ENCODE measurements around the gene LTBP3.

LTBP3 gene

GRCh38 chr11:65551572-65552387, 6.4 kb downstream of the LTBP3 start:
- DNase-seq (ENCODE audit: low read depth): peak; percentile 62
- TF ChIP-seq, protein P1, sequence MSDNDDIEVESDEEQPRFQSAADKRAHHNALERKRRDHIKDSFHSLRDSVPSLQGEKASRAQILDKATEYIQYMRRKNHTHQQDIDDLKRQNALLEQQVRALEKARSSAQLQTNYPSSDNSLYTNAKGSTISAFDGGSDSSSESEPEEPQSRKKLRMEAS (IDR thresholded peaks at IDR 0.05; ENCODE audit: low read depth, low read length): no peak
- TF ChIP-seq, protein P2, sequence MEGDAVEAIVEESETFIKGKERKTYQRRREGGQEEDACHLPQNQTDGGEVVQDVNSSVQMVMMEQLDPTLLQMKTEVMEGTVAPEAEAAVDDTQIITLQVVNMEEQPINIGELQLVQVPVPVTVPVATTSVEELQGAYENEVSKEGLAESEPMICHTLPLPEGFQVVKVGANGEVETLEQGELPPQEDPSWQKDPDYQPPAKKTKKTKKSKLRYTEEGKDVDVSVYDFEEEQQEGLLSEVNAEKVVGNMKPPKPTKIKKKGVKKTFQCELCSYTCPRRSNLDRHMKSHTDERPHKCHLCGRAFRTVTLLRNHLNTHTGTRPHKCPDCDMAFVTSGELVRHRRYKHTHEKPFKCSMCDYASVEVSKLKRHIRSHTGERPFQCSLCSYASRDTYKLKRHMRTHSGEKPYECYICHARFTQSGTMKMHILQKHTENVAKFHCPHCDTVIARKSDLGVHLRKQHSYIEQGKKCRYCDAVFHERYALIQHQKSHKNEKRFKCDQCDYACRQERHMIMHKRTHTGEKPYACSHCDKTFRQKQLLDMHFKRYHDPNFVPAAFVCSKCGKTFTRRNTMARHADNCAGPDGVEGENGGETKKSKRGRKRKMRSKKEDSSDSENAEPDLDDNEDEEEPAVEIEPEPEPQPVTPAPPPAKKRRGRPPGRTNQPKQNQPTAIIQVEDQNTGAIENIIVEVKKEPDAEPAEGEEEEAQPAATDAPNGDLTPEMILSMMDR (IDR thresholded peaks at IDR 0.05; ENCODE audit: low read depth, low read length): peak; percentile 64
- no peak overlapping the region for H3K4me3 ChIP-seq (ENCODE audit: low read depth, low read length)

DNA sequence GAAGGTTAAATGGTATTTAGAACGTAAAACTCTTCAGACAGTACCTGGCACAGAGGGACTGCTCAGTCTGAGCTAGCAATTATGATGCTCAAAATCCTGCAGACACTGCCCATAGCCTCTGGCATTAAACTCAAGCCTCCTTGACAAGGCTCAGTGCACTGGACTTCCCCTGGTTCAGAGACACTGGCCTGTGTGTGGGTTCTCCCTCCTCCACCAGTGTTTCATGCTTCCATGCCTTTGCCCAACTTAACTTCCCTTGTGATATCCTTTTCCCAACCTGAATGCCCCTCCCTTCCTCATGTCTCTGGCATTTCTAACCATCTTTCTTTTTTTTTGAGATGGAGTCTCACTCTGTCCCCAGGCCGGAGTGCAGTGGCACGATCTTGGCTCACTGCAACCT, 9.1 kb downstream of the LTBP3 start:
- no peak overlapping the region for H3K4me3 ChIP-seq (ENCODE audit: low read depth, low read length)
- TF ChIP-seq, protein P1 (IDR thresholded peaks at IDR 0.05; ENCODE audit: low read depth, low read length): no peak
- TF ChIP-seq MYC (IDR thresholded peaks at IDR 0.05; ENCODE audit: low read depth, low read length) (no peak), POLR2A (IDR thresholded peaks at IDR 0.05; ENCODE audit: extremely low read depth, insufficient read length) (no peak)
- no peak for DNase-seq (ENCODE audit: low read depth)

DNA sequence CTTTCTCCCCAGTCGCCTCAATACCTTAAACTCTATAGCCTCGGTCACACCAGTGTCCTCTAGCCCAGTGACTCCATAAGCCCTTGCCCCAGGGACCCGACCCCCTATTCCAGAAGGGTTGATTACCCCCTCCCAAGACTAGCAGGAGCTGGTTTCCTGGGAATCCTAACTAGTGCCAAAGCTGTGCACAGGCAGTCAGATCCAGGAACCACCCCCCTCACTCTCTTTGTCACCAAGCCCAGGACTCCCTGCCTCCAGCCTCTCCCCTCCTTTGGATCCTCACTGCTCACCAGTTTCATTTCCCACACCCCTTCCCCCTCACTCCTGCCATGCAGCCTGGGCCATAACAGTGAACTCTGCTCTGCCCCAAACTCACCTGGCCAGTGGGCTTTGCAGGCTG, 9.8 kb downstream of the LTBP3 start:
- DNase-seq (ENCODE audit: low read depth): no peak
- TF ChIP-seq MYC (IDR thresholded peaks at IDR 0.05; ENCODE audit: low read depth, low read length): no peak
- TF ChIP-seq POLR2A (IDR thresholded peaks at IDR 0.05; ENCODE audit: extremely low read depth, insufficient read length): no peak
- no peak overlapping the region for H3K4me3 ChIP-seq (ENCODE audit: low read depth, low read length)

DNA sequence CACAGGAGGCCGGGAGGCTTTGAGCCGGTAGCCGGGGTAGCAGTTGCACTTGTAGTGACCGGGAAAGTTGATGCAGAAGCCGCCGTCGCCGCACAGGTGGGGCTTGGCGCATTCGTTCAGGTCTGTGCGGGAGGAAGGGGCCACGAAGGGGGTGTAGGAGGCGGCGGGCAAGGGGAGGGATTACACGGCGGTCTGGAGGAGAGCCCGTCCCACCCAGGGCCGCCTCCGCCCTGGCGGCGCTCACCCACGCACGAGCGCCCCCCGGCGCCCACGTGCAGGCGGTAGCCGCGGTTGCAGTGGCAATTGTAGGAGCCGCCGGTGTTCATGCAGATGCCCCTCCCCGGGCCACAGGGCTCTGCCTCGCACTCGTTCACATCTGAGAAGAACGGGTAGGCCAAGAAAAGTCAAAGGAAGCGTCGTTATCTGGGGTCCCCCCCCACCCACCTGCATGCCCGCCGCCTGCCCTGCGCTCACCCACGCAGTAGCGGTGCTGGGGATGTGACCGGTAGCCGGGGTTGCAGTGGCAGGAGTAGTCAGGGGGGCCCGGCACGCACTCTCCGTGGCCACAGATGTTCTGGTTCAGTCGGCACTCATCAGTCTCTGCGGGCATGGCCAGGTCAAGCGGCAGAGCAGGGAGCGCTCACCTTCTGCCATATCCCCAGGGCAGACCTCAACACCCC, 10.6 kb downstream of the LTBP3 start:
- no peak overlapping the region for H3K4me3 ChIP-seq (ENCODE audit: low read depth, low read length)
- TF ChIP-seq POLR2A (IDR thresholded peaks at IDR 0.05; ENCODE audit: extremely low read depth, insufficient read length) (no peak), MYC (IDR thresholded peaks at IDR 0.05; ENCODE audit: low read depth, low read length) (no peak)
- TF ChIP-seq, protein P1 (IDR thresholded peaks at IDR 0.05; ENCODE audit: low read depth, low read length): no peak
- TF ChIP-seq, protein P2 (IDR thresholded peaks at IDR 0.05; ENCODE audit: low read depth, low read length): peak; percentile 19

GRCh38 chr11:65546217-65546958, 11.8 kb downstream of the LTBP3 start:
- TF ChIP-seq MYC (IDR thresholded peaks at IDR 0.05; ENCODE audit: low read depth, low read length) (0 out of 2 replicates have a peak, but pooled peaks have one; percentile 23), POLR2A (IDR thresholded peaks at IDR 0.05; ENCODE audit: extremely low read depth, insufficient read length) (no peak)
- TF ChIP-seq, protein P1 (IDR thresholded peaks at IDR 0.05; ENCODE audit: low read depth, low read length): peak; percentile 32; the same call in 1 of the 2 replicates
- TF ChIP-seq, protein P2 (IDR thresholded peaks at IDR 0.05; ENCODE audit: low read depth, low read length): no peak
- DNase-seq (ENCODE audit: low read depth): peak; percentile 91

More for the DNA sequence above, 10.6 kb downstream of the LTBP3 start:
- no peak for DNase-seq (ENCODE audit: low read depth)

GRCh38 chr11:65545853-65546216, 12.3 kb downstream of the LTBP3 start:
- H3K4me3 ChIP-seq (ENCODE audit: low read depth, low read length): peak overlapping the region; percentile 43
- DNase-seq (ENCODE audit: low read depth): no peak
- no peak for TF ChIP-seq POLR2A (IDR thresholded peaks at IDR 0.05; ENCODE audit: extremely low read depth, insufficient read length)
- no peak for TF ChIP-seq MYC (IDR thresholded peaks at IDR 0.05; ENCODE audit: low read depth, low read length)

More at GRCh38 chr11:65546217-65546958, 11.8 kb downstream of the LTBP3 start:
- H3K4me3 ChIP-seq (ENCODE audit: low read depth, low read length): peak overlapping the region; percentile 43
